Coronary artery (tissue), 2 donors: ENCODE data around the gene EPHB2.

Experiments
- DNase-seq: peaks from one replicate; pipeline ENCODE4 v3.0.0-alpha.2; 2017; ENCODE audit warnings: low spot score
- H3K27ac ChIP-seq, 2 donors: fragments of 200-600 bp; sonication (generic); one replicate each; pipeline ENCODE4 v1.5.1; 2016 to 2019
- H3K4me3 ChIP-seq: fragments of 200-600 bp; sonication (generic); 2 replicates; pipeline ENCODE4 v1.5.1; 2016; ENCODE audit warnings: mild to moderate bottlenecking, moderate library complexity
- TF ChIP-seq, protein P1 (sequence below): fragments of 200-600 bp; sonication (generic); IDR thresholded peaks from one replicate; pipeline ENCODE4 v1.5.1; 2019; ENCODE audit warnings: antibody characterized with exemption

EPHB2 gene

GRCh38 chr1:22906968-22907367, 196.3 kb downstream of the EPHB2 start:
- H3K27ac ChIP-seq: no peak overlapping the region
- no peak for DNase-seq
- H3K4me3 ChIP-seq: no peak overlapping the region
- TF ChIP-seq, protein P1, sequence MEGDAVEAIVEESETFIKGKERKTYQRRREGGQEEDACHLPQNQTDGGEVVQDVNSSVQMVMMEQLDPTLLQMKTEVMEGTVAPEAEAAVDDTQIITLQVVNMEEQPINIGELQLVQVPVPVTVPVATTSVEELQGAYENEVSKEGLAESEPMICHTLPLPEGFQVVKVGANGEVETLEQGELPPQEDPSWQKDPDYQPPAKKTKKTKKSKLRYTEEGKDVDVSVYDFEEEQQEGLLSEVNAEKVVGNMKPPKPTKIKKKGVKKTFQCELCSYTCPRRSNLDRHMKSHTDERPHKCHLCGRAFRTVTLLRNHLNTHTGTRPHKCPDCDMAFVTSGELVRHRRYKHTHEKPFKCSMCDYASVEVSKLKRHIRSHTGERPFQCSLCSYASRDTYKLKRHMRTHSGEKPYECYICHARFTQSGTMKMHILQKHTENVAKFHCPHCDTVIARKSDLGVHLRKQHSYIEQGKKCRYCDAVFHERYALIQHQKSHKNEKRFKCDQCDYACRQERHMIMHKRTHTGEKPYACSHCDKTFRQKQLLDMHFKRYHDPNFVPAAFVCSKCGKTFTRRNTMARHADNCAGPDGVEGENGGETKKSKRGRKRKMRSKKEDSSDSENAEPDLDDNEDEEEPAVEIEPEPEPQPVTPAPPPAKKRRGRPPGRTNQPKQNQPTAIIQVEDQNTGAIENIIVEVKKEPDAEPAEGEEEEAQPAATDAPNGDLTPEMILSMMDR: no peak

DNA sequence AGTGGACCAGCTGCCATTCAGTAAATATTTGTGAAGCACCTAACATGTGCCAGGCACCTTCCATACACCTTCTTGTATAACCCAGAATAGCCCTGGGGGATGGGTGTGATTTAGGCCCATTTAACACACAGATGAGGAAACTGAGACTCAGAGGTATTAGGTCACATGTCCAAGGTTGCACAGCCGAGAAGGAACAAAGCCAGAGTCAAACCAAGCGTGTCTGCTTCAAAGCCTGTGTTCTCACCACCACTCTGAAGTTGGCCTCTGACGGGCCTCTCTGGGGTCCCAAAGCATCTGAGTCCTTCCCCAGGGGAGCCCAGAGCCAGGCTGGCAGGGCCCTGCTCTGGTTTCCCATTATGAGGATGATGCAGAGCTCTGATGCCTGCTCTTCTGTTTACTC, 196.9 kb downstream of the EPHB2 start:
- Histone ChIP-seq H3K27ac (no peak overlapping the region), H3K4me3 (no peak overlapping the region)
- DNase-seq: no peak
- TF ChIP-seq, protein P1: no peak

DNA sequence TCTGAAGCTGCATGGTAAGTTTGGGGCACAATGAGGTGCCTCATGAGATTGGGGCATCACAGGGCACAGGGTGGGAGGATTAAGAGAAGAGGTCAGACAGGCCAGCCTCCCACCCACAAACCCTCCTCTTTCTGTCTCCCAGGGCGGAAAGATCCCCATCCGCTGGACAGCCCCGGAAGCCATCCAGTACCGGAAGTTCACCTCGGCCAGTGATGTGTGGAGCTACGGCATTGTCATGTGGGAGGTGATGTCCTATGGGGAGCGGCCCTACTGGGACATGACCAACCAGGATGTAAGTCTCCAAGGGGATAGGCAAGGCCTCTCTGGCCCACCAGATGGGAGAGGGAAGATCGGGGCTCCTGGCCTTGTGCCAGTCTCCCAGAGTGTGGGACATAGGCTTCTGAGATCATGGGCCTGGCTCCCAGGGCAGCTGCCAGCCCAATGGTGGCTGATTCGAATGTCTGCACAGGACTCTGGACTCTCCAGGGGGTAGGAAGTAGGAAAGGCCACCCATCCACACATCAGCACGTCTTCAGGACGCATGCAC, 198.3 kb downstream of the EPHB2 start:
- Histone ChIP-seq H3K4me3 (no peak overlapping the region), H3K27ac (no peak overlapping the region)
- no peak for DNase-seq
- TF ChIP-seq, protein P1: no peak

DNA sequence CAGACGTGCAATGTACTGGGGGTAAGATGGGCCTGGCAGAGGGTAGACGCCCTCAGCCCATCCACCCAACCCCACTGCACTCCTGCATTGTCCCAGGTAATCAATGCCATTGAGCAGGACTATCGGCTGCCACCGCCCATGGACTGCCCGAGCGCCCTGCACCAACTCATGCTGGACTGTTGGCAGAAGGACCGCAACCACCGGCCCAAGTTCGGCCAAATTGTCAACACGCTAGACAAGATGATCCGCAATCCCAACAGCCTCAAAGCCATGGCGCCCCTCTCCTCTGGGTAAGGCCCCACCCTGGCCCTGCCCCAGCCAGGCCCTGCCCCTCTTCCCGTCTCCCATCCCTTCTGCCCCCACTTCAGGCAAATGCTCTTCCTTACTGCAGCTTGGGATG, 199.6 kb downstream of the EPHB2 start:
- H3K4me3 ChIP-seq: no peak overlapping the region
- no peak overlapping the region for H3K27ac ChIP-seq
- DNase-seq: no peak
- TF ChIP-seq, protein P1: no peak

- TF ChIP-seq, protein P1: no peak
- H3K27ac ChIP-seq: no peak overlapping the region
- DNase-seq: no peak
- no peak overlapping the region for H3K4me3 ChIP-seq
Observed at GRCh38 chr1:22910986-22911651, 200.5 kb downstream of the EPHB2 start.

- no peak overlapping the region for H3K4me3 ChIP-seq
- TF ChIP-seq, protein P1: no peak
- H3K27ac ChIP-seq: no peak overlapping the region
- no peak for DNase-seq
Observed at GRCh38 chr1:22912311-22912710, 201.7 kb downstream of the EPHB2 start.
